Loucy (cell line): ENCODE results near the gene GOLIM4.
A peak's percentile ranks its signal among the peaks of the same experiment; 100 is the strongest.

ENCODE experiments used
- CTCF ChIP-seq: fragments of 200-600 bp; sonication (generic); conservative IDR thresholded peaks from 2 replicates; pipeline ENCODE4 v1.5.1; 2014; ENCODE audit warnings: mild to moderate bottlenecking, antibody characterized with exemption, low read length
- EZH2phosphoT487 ChIP-seq: fragments of 200-600 bp; IDR thresholded peaks from 2 replicates; pipeline ENCODE4 v1.6.1; 2018; ENCODE audit warnings: antibody characterized with exemption, mild to moderate bottlenecking, moderate library complexity, borderline replicate concordance

- TF ChIP-seq CTCF (peak; percentile 96), EZH2phosphoT487 (no peak)
Measured at GRCh38 chr3:168040607-168041208, 55.0 kb downstream of the GOLIM4 start.
